MCF 10A (cell line): ENCODE measurements around the gene ERGIC2. TPM values are rescaled to one million over a fixed set of nuclear protein-coding genes. Genes with fewer than 3 reads are reported as not detected.

Experiments used
- BruUV-seq: library from RNA; stranded (reverse); fragments of 400-500 nt; replicated peaks from 2 replicates; lab custom pipeline; 2021; lab: Mats Ljungman, UMichigan
- CTCF ChIA-PET: fragments of 300-600 bp; sonication (Branson Sonifier 250); formaldehyde crosslinking; extraction: SDS; loops from one replicate; lab custom pipeline; 2021; ENCODE audit warnings: antibody characterized with exemption, inconsistent platforms; lab: Yijun Ruan, JAX
- POLR2A ChIA-PET: fragments of 300-600, 350-650 bp; sonication (Branson Sonifier 250); formaldehyde crosslinking; extraction: SDS; loops from one replicate; lab custom pipeline; 2020; ENCODE audit warnings: antibody characterized with exemption, inconsistent platforms; lab: Yijun Ruan, JAX
- DNase-seq: peaks from one replicate; pipeline ENCODE4 v3.0.0-alpha.2; 2018; ENCODE audit not compliant: unreplicated experiment
- H3K27ac Mint-ChIP-seq: one replicate; pipeline ENCODE4 v1.8.0; 2022; ENCODE audit warnings: mild to moderate bottlenecking, low read depth, mixed read lengths; ENCODE audit not compliant: unreplicated experiment
- H3K27me3 Mint-ChIP-seq: one replicate; pipeline ENCODE4 v1.8.0; 2022; ENCODE audit warnings: mixed read lengths; ENCODE audit not compliant: insufficient read depth, unreplicated experiment
- H3K36me3 Mint-ChIP-seq: one replicate; pipeline ENCODE4 v1.8.0; 2022; ENCODE audit warnings: mild to moderate bottlenecking, moderate library complexity, mixed read lengths; ENCODE audit not compliant: insufficient read depth, unreplicated experiment
- H3K4me1 Mint-ChIP-seq: one replicate; pipeline ENCODE4 v1.8.0; 2022; ENCODE audit warnings: mixed read lengths; ENCODE audit not compliant: insufficient read depth, unreplicated experiment
- H3K4me3 Mint-ChIP-seq: one replicate; pipeline ENCODE4 v1.8.0; 2022; ENCODE audit warnings: mild to moderate bottlenecking, moderate library complexity, mixed read lengths; ENCODE audit not compliant: unreplicated experiment
- H3K9me3 Mint-ChIP-seq: one replicate; pipeline ENCODE4 v1.8.0; 2022; ENCODE audit warnings: mixed read lengths; ENCODE audit not compliant: unreplicated experiment
- CTCF ChIP-seq: fragments of 200-600 bp; IDR thresholded peaks from one replicate; pipeline ENCODE4 v1.8.0; 2022; ENCODE audit warnings: antibody characterized with exemption, mild to moderate bottlenecking; ENCODE audit not compliant: unreplicated experiment
- intact Hi-C: fragments of 100-400 bp; cut with micrococcal nuclease; formaldehyde crosslinking; loops from 2 replicates; pipeline ENCODE4 v1.14.1; 2022
- total RNA-seq: library from RNA; stranded (reverse); gene quantifications from 2 replicates; pipeline ENCODE4 v1.2.3, GENCODE V29; 2022

ERGIC2 gene
- total RNA-seq, 1 experiment from 2014 or later = 63.6 TPM

GRCh38 chr12:29382251-29382650 lies 1.3 kb upstream of the ERGIC2 start:
- Mint-ChIP-seq H3K36me3 (peaks cover 17% of the 10 kb centered on the region), H3K4me3 (peak overlapping the region; percentile 80), H3K27ac (peak overlapping the region; percentile 91), H3K4me1 (peaks cover 11% of the 10 kb centered on the region), H3K9me3 (no peaks in the 10 kb centered on the region), H3K27me3 (no peaks in the 10 kb centered on the region)
- intact Hi-C loops = no loop called here
- no peak for TF ChIP-seq CTCF
- BruUV-seq = no TSS peak
- DNase-seq = no peak
- POLR2A ChIA-PET = no interaction called here
- CTCF ChIA-PET = no interaction called here

GRCh38 chr12:29376118-29376517 lies 4.9 kb downstream of the ERGIC2 start:
- no peak for DNase-seq
- Mint-ChIP-seq H3K9me3 (no peaks in the 10 kb centered on the region), H3K4me1 (peaks cover 17% of the 10 kb centered on the region), H3K27ac (no peak overlapping the region), H3K36me3 (peaks cover 36% of the 10 kb centered on the region), H3K27me3 (no peaks in the 10 kb centered on the region), H3K4me3 (no peak overlapping the region)
- no peak for TF ChIP-seq CTCF
- BruUV-seq = no TSS peak
- ChIA-PET CTCF (interaction anchor here (0.7 to 1.0 kb wide), 2 partner anchors 10 to 1318 kb away, joined by 3 to 4 read pairs; no protein-coding TSS in a partner anchor), POLR2A (interaction anchor here (0.6 kb wide), 1 partner anchor 71 kb away, joined by 5 read pairs; no protein-coding TSS in a partner anchor)
- intact Hi-C loops = no loop called here

GRCh38 chr12:29374913-29375312 lies 6.1 kb downstream of the ERGIC2 start:
- H3K36me3 Mint-ChIP-seq = peaks cover 36% of the 10 kb centered on the region
- H3K27me3 Mint-ChIP-seq = no peaks in the 10 kb centered on the region
- DNase-seq = no peak
- BruUV-seq = no TSS peak
- H3K9me3 Mint-ChIP-seq = no peaks in the 10 kb centered on the region
- TF ChIP-seq CTCF = no peak
- POLR2A ChIA-PET = no interaction called here
- intact Hi-C loops = no loop called here
- H3K4me3 Mint-ChIP-seq = no peak overlapping the region
- CTCF ChIA-PET = interaction anchor here (1.0 kb wide), 1 partner anchor 1319 kb away, joined by 3 read pairs; no protein-coding TSS in a partner anchor
- H3K4me1 Mint-ChIP-seq = peaks cover 17% of the 10 kb centered on the region
- no peak overlapping the region for H3K27ac Mint-ChIP-seq

- no peaks in the 10 kb centered on the region for H3K9me3 Mint-ChIP-seq
- intact Hi-C loops = no loop called here
- no peak for TF ChIP-seq CTCF
- BruUV-seq = no TSS peak
- H3K4me1 Mint-ChIP-seq = peaks cover 12% of the 10 kb centered on the region
- POLR2A ChIA-PET = no interaction called here
- peaks cover 42% of the 10 kb centered on the region for H3K36me3 Mint-ChIP-seq
- no peaks in the 10 kb centered on the region for H3K27me3 Mint-ChIP-seq
- H3K27ac Mint-ChIP-seq = no peak overlapping the region
- CTCF ChIA-PET = no interaction called here
- H3K4me3 Mint-ChIP-seq = no peak overlapping the region
- DNase-seq = no peak
Measured at GRCh38 chr12:29374012-29374411, 7.0 kb downstream of the ERGIC2 start.
